ENCODE data around the gene CEMIP2. TPM values are rescaled to one million over a fixed set of nuclear protein-coding genes. Genes with fewer than 3 reads are reported as not detected.

The CEMIP2 gene
- total and polyA plus RNA-seq, 10 of the 15 experiments (the other 5 are each of a cell fraction or from before 2014, with no cell fraction given), result 0.50 to 19.2 (median 1.2) TPM

GRCh38 chr9:71746758-71747125 lies 21.6 kb downstream of the CEMIP2 start (continued):
- TF ChIP-seq CBX3 (IDR thresholded peaks at IDR 0.05; ENCODE audit: borderline replicate concordance, low read depth) (no peak), TAF1 (IDR thresholded peaks at IDR 0.05; ENCODE audit: borderline replicate concordance, low read depth, low read length) (no peak), ZNF217 (IDR thresholded peaks at IDR 0.05) (no peak)

GRCh38 chr9:71746023-71746757 lies 22.1 kb downstream of the CEMIP2 start:
- Histone ChIP-seq H3K27ac (ENCODE audit: control insufficient read depth, insufficient read depth) (no peak overlapping the region), H4K20me1 (ENCODE audit: control insufficient read depth, insufficient read depth) (no peaks in the 10 kb centered on the region), H3K27me3 (replicated peaks in 1 of 2; ENCODE audit: control insufficient read depth in 2 of 2, insufficient read depth in 2 of 2, low read length in 1 of 2) (no peaks in the 10 kb centered on the region), H3K4me2 (ENCODE audit: control insufficient read depth, insufficient read depth) (no peak overlapping the region), H3K9ac (ENCODE audit: control insufficient read depth, insufficient read depth, low read length) (no peak overlapping the region), H3K4me3 (no peak overlapping the region), H3K79me2 (ENCODE audit: control insufficient read depth, insufficient read depth, low read length) (no peaks in the 10 kb centered on the region), H2AFZ (ENCODE audit: control insufficient read depth, low read depth, low read length) (no peak overlapping the region), H3K4me1 (ENCODE audit: control insufficient read depth, insufficient read depth, low read length) (no peaks in the 10 kb centered on the region), H3K36me3 (ENCODE audit: control insufficient read depth in 2 of 2, insufficient read depth in 2 of 2, low read length in 1 of 2) (no peaks in the 10 kb centered on the region), H3K9me3 (replicated peaks; ENCODE audit: control insufficient read depth, insufficient read depth, low read length) (no peaks in the 10 kb centered on the region)
- no peak for ATAC-seq
- POLR2A ChIA-PET, result no interaction called here
- in situ Hi-C loops (cut with MboI) (no loop called here), intact Hi-C loops (cut with micrococcal nuclease; ENCODE audit: unreplicated experiment) (no loop called here)
- WGBS (ENCODE audit: insufficient coverage, insufficient replicate concordance, low lambda C conversion rate, missing lambda C conversion rate), result 56% methylated on average over 6 of the region's 6 CpGs
- BruUV-seq (replicated peaks), result no TSS peak
- no peak for DNase-seq (ENCODE audit: low read depth, low spot score)
- RAD21 ChIA-PET (ENCODE audit: unreplicated experiment), result interaction anchor here (0.6 kb wide), 1 partner anchor 606 kb away, joined by 3 read pairs; no protein-coding TSS in a partner anchor
- FAIRE-seq, result no peak
- CTCF ChIA-PET, result interaction anchor here (0.6 kb wide), 1 partner anchor 140 kb away, joined by 3 read pairs; no protein-coding TSS in a partner anchor
- no peak for TF ChIP-seq ZZZ3 (IDR thresholded peaks at IDR 0.05; ENCODE audit: control insufficient read depth, insufficient read length, low read depth)
- TF ChIP-seq CBFB (IDR thresholded peaks at IDR 0.05; ENCODE audit: low read depth), result no peak
- TF ChIP-seq MLLT1 (IDR thresholded peaks at IDR 0.05), result no peak
- SMC1A ChIA-PET (ENCODE audit: uncharacterized antibody, unreplicated experiment), result interaction anchor here (1.4 kb wide), 1 partner anchor 37 kb away, joined by 5 read pairs; no protein-coding TSS in a partner anchor

Data from GM12878 (cell line).